NOMO-1 treated with dmso at 0.1 percent for 144 hours (cell line): ENCODE data around the gene INF2.
"Not testable (repeated sequence)": the region's sequence is repeated elsewhere in the genome, so short reads cannot be mapped to it uniquely, and the experiment has no call there.

Source experiments
- DNase-seq: peaks from one replicate; lab custom pipeline; 2025; ENCODE audit not compliant: unreplicated experiment; lab: John Stamatoyannopoulos, UW

INF2 gene

GRCh38 chr14:104718147-104718546 lies 28.7 kb downstream of the INF2 start:
- DNase-seq: no peak

- no peak for DNase-seq
Observed at GRCh38 chr14:104718871-104719270, 29.5 kb downstream of the INF2 start.

GRCh38 chr14:104719343-104719742 lies 29.9 kb downstream of the INF2 start:
- no peak for DNase-seq

DNA sequence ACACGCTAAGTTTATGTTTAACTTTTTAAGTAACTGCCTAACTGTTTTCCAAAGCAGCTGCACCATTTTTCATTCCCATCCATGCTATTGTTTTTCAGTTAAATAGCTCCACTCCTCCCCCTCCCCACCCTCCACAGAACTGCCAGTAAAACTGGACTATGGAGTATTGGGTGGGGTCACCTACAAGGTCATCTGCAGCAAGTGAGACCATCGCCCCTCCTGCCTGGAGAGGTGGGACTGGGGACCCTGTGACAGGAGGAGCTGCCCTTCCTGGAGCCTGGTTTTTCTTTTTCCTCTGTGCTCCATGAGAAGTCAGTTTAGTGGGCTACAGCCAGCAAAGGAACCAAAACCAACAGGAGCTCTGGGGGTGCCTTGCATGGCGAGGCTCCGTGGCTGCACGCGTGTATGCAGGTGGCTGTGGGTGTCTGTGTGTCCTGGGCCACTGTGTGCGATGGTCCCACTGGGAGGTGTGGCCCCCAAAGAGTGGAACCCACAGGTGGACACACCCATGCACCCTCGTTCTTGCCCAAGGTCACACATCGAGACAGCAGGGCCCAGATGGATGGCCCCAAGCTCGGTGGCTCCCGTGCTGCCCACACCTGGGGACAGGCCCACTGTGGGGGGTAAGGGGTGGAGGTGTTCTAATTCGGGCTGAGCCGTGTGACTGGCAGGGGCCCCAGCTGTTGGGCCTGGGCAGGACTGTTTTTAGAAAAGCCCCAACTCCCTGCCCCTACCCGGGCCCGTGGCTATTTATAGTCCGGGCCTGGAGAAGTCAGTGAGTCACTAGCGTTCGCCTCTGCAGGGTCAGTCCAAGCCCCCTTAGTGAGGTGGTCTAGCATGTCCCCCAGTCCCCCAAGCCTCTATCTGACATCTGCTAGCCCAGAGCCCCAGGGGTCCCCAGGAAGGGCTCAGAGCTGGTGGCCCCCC lies 32.4 kb downstream of the INF2 start:
- no peak for DNase-seq

DNA sequence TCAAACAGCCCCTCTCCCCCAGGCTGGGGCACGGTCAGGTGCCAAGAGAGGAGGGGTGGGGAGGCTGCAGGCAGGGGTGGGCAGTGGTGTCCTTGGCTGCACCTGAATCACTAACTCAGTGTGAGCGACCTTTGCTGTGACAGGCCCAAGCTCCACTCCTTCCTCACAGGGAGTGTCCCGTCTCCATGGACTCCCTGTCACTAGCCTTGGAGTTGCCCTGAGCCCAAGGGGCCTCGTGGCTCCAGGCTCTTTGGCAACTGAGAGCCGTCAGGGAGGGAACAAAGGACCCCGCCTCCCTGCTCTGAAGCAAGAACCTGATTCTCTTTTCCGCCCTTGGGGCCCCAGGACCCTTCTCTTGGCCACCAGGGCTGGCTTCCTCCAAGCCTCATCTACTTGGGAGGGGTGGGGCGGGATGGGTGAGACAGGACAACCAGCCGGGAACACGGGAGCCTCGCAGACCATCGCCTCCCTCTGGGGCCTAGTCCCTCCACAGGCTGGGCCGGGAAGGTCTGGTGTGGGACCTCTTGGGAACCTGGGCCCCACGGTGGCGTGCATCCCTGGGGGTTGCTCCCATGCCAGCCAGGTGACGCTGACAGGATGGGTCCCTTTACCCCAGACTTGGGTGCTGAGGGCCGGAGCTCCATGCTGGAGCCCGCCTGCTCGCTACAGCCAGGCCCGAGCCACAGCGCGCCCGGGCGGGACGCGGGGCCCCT lies 33.7 kb downstream of the INF2 start:
- DNase-seq: peak; percentile 28

GRCh38 chr14:104723651-104724406 lies 34.4 kb downstream of the INF2 start, which contains the start of gene ADSS1:
TSS of gene ADSS1 (plus strand) at chr14:104724229. CDS start at chr14:104724271, 42 bp downstream.
- DNase-seq: no peak

DNA sequence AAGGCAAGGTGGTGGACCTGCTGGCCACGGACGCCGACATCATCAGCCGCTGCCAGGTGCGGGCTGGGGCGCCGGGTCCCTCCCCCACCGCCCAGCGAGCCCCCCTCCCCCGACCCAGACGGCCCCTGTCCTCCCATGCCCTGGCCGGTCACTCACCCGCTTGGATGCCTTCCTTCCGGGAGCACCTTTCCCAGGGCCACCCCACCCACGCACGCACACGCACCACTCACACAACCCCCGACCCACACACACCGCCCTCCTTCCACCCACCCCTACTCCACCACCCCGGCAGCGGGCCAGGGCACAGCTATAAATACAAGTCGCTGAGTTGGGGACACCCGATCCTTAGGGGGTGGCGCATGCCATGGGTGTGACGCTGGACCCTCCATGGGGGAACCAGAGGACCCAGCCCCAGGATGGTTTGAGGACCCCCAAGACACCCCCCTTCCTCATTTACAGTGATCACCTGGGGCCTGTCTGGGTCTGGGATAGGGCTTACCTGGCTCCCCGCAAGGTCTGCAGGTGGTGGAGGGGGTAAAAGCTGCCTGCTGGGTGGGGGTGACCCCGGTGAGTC lies 35.1 kb downstream of the INF2 start:
- no peak for DNase-seq

- DNase-seq: no peak
Observed at GRCh38 chr14:104724981-104725771, 35.8 kb downstream of the INF2 start.

DNA sequence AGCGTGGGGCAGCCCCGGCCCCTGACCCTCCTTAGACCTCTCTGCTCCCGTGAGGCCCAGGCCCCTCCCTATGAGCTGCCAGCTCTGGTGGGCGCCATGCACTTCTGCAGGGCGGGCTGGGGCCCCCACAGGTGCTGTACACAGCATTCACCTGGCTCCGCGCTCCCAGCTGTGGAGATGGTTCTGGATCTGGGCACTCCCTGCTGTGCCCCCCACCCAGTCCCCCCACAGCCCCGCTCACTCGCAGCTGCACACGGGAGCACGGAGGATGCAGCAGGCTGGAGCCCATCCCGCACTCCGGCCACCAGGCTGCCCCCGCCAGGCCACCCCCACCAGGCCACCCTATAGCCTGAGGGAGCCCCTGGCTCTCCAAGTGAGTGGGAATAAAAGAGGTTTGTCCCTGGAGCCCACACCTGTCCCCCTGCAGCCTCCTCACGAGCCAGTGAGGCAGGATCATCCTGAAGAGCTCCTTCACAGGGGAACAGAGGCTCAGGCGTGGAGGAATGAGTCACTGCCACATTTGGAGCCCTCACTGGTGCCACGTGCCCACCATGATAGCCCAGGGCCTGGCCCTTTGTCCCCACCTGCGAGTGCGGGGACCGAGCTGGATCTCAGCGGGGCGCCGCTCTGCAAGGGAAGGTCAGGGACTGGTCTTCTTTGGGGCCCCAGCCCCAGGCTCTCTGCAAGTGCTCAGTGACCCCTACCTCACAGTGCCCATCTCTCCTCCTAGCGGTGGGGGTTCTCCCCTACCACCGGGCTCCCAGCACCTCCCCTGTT lies 36.5 kb downstream of the INF2 start:
- no peak for DNase-seq

DNA sequence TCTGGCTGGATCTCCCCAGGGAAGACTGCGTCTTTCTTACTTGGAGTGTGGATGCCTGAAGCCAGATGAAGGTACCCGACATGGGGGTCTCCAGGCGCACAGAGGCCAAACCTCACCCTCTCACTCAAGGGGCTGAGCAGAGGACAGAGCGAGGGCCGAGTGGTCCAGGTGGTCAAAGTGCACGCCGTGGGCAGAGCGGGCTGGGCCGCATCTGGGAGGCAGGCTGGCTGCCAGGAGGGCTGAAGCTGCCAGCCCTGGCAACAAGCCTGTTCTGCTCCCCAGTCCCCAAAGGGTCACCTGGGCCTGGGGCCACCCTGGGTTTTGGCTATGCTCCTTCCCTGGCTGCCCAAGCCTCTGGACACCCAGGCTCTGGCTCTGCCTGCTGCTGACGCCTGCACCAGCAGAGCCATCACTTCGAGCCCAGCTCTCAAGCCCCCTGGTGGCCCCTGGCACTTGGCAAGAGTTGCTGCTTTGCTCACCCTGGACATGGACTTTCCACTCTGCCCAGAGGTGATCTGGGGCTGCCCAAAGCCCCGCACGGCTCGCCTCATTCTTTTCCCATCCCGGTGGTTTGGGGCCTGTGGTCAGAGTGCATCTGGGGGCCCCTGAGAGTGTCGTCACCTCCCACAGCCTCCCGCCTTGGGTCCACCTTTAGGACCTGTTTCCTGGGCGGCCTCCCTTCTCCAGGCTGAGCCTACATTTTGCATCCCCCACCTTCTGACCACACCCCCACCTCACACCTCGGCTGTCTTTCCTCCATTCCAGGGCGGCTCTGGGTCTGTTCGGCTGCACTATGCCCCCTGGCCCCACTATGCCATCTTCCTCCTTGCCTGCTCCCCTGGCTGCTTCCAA lies 37.4 kb downstream of the INF2 start:
- DNase-seq: no peak

GRCh38 chr14:104728631-104729030 lies 39.2 kb downstream of the INF2 start:
- no peak for DNase-seq

GRCh38 chr14:104729176-104729834 lies 39.9 kb downstream of the INF2 start:
- DNase-seq: not testable (repeated sequence)

GRCh38 chr14:104729835-104730181 lies 40.4 kb downstream of the INF2 start:
- DNase-seq: no peak

- DNase-seq: no peak
Observed at GRCh38 chr14:104730487-104730886, 41.1 kb downstream of the INF2 start.

DNA sequence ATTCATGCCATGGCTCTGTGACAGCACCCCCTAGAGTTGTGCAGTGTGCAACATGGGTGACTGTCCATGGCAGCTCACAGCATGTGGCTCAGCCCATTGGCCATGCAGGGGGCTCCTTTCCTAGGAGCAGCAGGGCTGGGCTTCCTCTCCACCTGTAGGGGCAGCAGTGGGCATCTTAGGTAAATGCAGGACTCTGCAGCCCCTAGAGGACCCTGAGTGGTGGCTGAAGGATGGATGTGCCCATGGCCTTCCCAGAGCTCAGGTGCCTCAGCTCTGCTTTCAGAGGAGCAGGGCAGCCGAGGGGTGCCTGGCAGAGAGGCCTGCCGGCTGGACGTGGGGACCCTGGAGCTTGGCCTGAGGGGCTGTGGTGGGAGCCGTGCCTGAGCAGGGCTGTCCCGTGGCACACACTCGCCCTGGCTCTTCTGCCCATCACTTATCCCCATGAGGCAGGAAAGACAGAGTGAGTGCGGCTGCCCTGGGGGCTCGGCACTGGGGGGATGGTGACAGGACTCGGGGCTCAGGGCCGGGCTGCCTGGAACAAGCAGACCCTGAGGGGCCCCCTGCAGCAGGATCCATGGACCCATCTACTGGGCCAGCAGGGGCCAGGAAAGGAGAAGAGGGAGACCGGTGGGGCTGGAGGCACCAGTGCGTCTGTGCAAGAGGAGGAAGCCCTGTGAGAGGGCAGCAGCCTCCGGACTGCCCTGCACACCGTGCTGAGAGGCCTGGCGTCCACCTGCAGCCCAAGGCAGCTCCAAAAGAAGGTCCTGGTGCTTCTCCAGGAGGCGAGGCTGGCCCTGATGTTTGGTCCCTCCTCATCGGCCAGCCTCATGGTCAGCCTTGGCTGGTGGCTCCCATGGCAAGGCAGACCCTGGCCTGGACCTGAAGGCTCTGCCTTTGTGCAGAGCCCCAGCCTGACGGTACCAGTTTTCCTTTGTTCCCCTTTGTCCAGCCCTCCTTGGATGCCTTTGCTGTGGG lies 42.2 kb downstream of the INF2 start:
- no peak for DNase-seq

DNA sequence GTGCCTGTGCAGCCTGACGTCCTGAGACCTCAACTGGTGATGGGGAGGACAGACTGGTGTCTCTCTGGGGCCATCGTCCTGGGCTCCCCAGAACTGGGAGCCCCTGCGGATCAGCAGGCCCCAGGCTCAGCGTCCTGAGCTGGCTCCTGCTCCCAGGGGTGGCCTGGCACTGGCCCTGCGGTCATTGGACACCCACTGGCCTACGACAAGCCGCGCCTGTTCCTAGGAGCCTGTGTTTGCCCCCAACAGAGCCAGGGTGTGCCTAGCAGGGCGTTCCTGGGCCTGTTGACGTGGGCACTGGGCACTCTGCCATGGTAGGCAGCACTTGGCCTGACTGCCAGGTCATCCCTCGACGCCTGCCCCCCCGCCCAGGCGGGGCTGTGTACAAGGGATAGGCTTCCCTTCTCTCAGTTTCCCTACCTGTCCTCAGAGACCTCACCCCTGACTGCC lies 43.0 kb downstream of the INF2 start:
- DNase-seq: no peak
